Tibial artery (tissue), 4 donors: ENCODE measurements around the gene TRAF3.

Experiments
- DNase-seq, 2 donors: peaks; one replicate each; pipeline ENCODE4 v3.0.0-alpha.2; 2019
- H3K27ac ChIP-seq, 2 donors: fragments of 200-600 bp; sonication (generic) in 1 of 2; 1 replicate in 1 of 2; 2 replicates in 1 of 2; pipeline ENCODE4 v1.5.1; 2018 to 2019; ENCODE audit warnings: mild to moderate bottlenecking in 1 of 2
- H3K27me3 ChIP-seq, 2 donors: fragments of 200-600 bp; sonication (generic) in 1 of 2; one replicate each; pipeline versions ENCODE4 v1.5.1 to v1.6.0; 2016 to 2019
- H3K36me3 ChIP-seq, 3 donors: fragments of 200-600 bp; sonication (generic) in 2 of 3; one replicate each; pipeline ENCODE4 v1.5.1; 2016 to 2019; ENCODE audit warnings: mild to moderate bottlenecking in 2 of 3
- H3K4me1 ChIP-seq, 4 donors: fragments of 200-600 bp; sonication (generic) in 2 of 4; 1 replicate in 3 of 4; 2 replicates in 1 of 4; pipeline ENCODE4 v1.5.1; 2016 to 2019
- H3K4me3 ChIP-seq, 2 donors: fragments of 200-600 bp; sonication (generic) in 1 of 2; 1 replicate in 1 of 2; 2 replicates in 1 of 2; pipeline ENCODE4 v1.5.1; 2018 to 2019; ENCODE audit warnings: mild to moderate bottlenecking in 2 of 2
- H3K9me3 ChIP-seq, 3 donors: fragments of 200-600 bp; sonication (generic) in 1 of 3; one replicate each; pipeline ENCODE4 v1.5.1; 2016 to 2019
- intact Hi-C: fragments of 100-400 bp; cut with DNase I; formaldehyde crosslinking; loops from one replicate; pipeline ENCODE4 v1.15.0; 2023; ENCODE audit warnings: low total_unique reads
- TF ChIP-seq, protein P1 (sequence below), 2 experiments: fragments of 200-600 bp in 1 of 2; fragments of 450-650 bp in 1 of 2; IDR thresholded peaks; one replicate each; pipeline ENCODE4 v1.5.1; 2017 to 2019; ENCODE audit warnings: antibody characterized with exemption in 2 of 2, mild to moderate bottlenecking in 1 of 2, moderate library complexity in 1 of 2

Gene TRAF3

DNA sequence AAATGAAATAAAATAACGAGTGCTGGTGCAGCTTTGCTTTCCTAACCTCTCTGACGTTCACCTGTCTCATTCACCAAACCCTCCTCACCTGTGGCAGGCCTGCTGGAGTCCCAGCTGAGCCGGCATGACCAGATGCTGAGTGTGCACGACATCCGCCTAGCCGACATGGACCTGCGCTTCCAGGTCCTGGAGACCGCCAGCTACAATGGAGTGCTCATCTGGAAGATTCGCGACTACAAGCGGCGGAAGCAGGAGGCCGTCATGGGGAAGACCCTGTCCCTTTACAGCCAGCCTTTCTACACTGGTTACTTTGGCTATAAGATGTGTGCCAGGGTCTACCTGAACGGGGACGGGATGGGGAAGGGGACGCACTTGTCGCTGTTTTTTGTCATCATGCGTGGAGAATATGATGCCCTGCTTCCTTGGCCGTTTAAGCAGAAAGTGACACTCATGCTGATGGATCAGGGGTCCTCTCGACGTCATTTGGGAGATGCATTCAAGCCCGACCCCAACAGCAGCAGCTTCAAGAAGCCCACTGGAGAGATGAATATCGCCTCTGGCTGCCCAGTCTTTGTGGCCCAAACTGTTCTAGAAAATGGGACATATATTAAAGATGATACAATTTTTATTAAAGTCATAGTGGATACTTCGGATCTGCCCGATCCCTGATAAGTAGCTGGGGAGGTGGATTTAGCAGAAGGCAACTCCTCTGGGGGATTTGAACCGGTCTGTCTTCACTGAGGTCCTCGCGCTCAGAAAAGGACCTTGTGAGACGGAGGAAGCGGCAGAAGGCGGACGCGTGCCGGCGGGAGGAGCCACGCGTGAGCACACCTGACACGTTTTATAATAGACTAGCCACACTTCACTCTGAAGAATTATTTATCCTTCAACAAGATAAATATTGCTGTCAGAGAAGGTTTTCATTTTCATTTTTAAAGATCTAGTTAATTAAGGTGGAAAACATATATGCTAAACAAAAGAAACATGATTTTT is 128.2 kb downstream of the TRAF3 start:
- Histone ChIP-seq H3K27me3 (no peaks in the 10 kb centered on the region), H3K27ac (no peak overlapping the region), H3K36me3 (peaks cover 9 to 48% (median 31%) of the 10 kb centered on the region in 3 donors), H3K4me1 (no peaks in the 10 kb centered on the region), H3K9me3 (no peaks in the 10 kb centered on the region), H3K4me3 (no peak overlapping the region)
- DNase-seq = no peak
- intact Hi-C loops = no loop called here
- TF ChIP-seq, protein P1, sequence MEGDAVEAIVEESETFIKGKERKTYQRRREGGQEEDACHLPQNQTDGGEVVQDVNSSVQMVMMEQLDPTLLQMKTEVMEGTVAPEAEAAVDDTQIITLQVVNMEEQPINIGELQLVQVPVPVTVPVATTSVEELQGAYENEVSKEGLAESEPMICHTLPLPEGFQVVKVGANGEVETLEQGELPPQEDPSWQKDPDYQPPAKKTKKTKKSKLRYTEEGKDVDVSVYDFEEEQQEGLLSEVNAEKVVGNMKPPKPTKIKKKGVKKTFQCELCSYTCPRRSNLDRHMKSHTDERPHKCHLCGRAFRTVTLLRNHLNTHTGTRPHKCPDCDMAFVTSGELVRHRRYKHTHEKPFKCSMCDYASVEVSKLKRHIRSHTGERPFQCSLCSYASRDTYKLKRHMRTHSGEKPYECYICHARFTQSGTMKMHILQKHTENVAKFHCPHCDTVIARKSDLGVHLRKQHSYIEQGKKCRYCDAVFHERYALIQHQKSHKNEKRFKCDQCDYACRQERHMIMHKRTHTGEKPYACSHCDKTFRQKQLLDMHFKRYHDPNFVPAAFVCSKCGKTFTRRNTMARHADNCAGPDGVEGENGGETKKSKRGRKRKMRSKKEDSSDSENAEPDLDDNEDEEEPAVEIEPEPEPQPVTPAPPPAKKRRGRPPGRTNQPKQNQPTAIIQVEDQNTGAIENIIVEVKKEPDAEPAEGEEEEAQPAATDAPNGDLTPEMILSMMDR (IDR thresholded peaks at IDR 0.05) = no peak

- intact Hi-C loops = no loop called here
- Histone ChIP-seq H3K4me3 (no peak overlapping the region), H3K27ac (no peak overlapping the region), H3K9me3 (no peaks in the 10 kb centered on the region), H3K36me3 (peaks cover 9 to 46% (median 31%) of the 10 kb centered on the region in 3 donors), H3K27me3 (no peaks in the 10 kb centered on the region), H3K4me1 (no peaks in the 10 kb centered on the region)
- DNase-seq = no peak
- TF ChIP-seq, protein P1 (IDR thresholded peaks at IDR 0.05) = no peak
Observed at GRCh38 chr14:102906616-102907302, 129.5 kb downstream of the TRAF3 start.

DNA sequence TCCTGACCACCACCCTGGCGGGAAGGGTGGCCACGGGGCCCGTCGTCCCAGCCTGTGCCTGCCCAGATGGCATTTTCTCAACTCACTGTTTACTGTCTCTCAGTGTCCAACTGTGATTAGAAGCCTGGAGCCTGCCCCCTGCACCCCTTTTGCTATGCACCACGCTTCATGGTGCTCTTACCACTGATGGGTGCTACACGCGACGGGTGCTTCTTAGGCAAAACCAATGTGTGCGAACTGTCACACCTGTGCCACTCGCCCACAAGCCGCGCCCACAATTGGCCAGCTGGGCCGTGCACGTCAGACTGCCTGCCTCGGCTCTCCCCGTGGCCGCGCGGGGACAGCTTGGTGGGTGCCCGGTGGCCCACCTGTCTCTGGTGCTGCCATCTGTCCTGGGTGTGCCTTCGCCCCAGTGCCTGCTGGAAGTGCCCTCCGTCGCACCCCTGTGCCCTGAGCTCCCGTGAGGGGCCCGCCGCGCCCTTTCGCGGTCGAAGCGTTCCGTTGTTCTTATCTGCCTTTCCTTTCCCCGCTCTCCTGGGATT is 130.1 kb downstream of the TRAF3 start:
- DNase-seq = no peak
- no peaks in the 10 kb centered on the region for H3K27me3 ChIP-seq
- peaks cover 9 to 52% (median 31%) of the 10 kb centered on the region in 3 donors for H3K36me3 ChIP-seq
- H3K4me3 ChIP-seq = no peak overlapping the region
- no peaks in the 10 kb centered on the region for H3K9me3 ChIP-seq
- TF ChIP-seq, protein P1 (IDR thresholded peaks at IDR 0.05) = no peak
- H3K27ac ChIP-seq = no peak overlapping the region
- no peaks in the 10 kb centered on the region for H3K4me1 ChIP-seq
- intact Hi-C loops = no loop called here

- Histone ChIP-seq H3K36me3 (peaks cover 9 to 53% (median 28%) of the 10 kb centered on the region in 3 donors), H3K27ac (no peak overlapping the region), H3K4me1 (no peaks in the 10 kb centered on the region), H3K4me3 (no peak overlapping the region), H3K27me3 (no peaks in the 10 kb centered on the region), H3K9me3 (no peaks in the 10 kb centered on the region)
- TF ChIP-seq, protein P1 (IDR thresholded peaks at IDR 0.05) = no peak
- intact Hi-C loops = no loop called here
- DNase-seq = no peak
Observed at GRCh38 chr14:102907980-102908730, 130.9 kb downstream of the TRAF3 start.

GRCh38 chr14:102908766-102909455 is 131.7 kb downstream of the TRAF3 start:
- TF ChIP-seq, protein P1 (IDR thresholded peaks at IDR 0.05) = no peak
- Histone ChIP-seq H3K36me3 (peaks cover 5 to 46% (median 21%) of the 10 kb centered on the region in 3 donors), H3K9me3 (no peaks in the 10 kb centered on the region), H3K4me3 (no peak overlapping the region), H3K27ac (no peak overlapping the region), H3K27me3 (no peaks in the 10 kb centered on the region), H3K4me1 (no peaks in the 10 kb centered on the region)
- intact Hi-C loops = no loop called here
- no peak for DNase-seq
